GM12872 (cell line): Measurements from ENCODE around the gene MYD88.

Source experiments
- CTCF ChIP-seq: IDR thresholded peaks from 3 replicates; pipeline ENCODE4 v1.5.1; 2011; ENCODE audit warnings: low read depth, mild to moderate bottlenecking, low read length, moderate library complexity; ENCODE audit not compliant: insufficient read depth

Gene MYD88

GRCh38 chr3:38139191-38139590, 730 bp downstream of the MYD88 start:
- no peak for TF ChIP-seq CTCF

GRCh38 chr3:38139652-38140051, 1.2 kb downstream of the MYD88 start:
- TF ChIP-seq CTCF: no peak

- no peak for TF ChIP-seq CTCF
Observed at GRCh38 chr3:38140326-38141172, 2.1 kb downstream of the MYD88 start.

- no peak for TF ChIP-seq CTCF
Observed at GRCh38 chr3:38141173-38141951, 2.9 kb downstream of the MYD88 start.

- TF ChIP-seq CTCF: no peak
Observed at GRCh38 chr3:38141952-38142273, 3.5 kb downstream of the MYD88 start.

- TF ChIP-seq CTCF: no peak
Observed at GRCh38 chr3:38142959-38143358, 4.5 kb downstream of the MYD88 start.

GRCh38 chr3:38143511-38143910, 5.0 kb downstream of the MYD88 start:
- 0 out of 3 replicates have a peak, but pooled peaks have one; percentile 4 for TF ChIP-seq CTCF
